ENCODE results near the gene EID3. TPM values are rescaled to one million over a fixed set of nuclear protein-coding genes. Genes with fewer than 3 reads are reported as not detected.
"Not testable (repeated sequence)": the region's sequence is repeated elsewhere in the genome, so short reads cannot be mapped to it uniquely, and the experiment has no call there.

The EID3 gene
- total and polyA plus RNA-seq, 2 donors (not counting 1 experiment from before 2014, with no cell fraction given): 6.4 to 9.4 TPM

- Histone ChIP-seq H2AFZ (ENCODE audit: insufficient read depth, low read depth, low read length, poor library complexity, severe bottlenecking) (no peak overlapping the region), H3K9ac (ENCODE audit: low read length) (no peak overlapping the region), H3K79me2 (ENCODE audit: control insufficient read depth, insufficient read depth, low read length) (no peaks in the 10 kb centered on the region), H3K4me1 (ENCODE audit: control insufficient read depth in 2 of 2, insufficient read depth in 2 of 2, low read length in 2 of 2) (no peaks in the 10 kb centered on the region), H3K27me3 (replicated peaks in 1 of 4; ENCODE audit: control extremely low read depth in 1 of 4, control insufficient read depth in 3 of 4, insufficient read depth in 4 of 4, low read length in 3 of 4) (no peaks in the 10 kb centered on the region), H3K9me3 (ENCODE audit: control extremely low read depth in 1 of 3, control insufficient read depth in 2 of 3, insufficient read depth in 1 of 3, low read length in 2 of 3) (no peaks in the 10 kb centered on the region), H4K20me1 (ENCODE audit: control insufficient read depth, insufficient read depth, low read length, poor library complexity, severe bottlenecking) (no peaks in the 10 kb centered on the region), H3K4me3 (ENCODE audit: control extremely low read depth in 1 of 5, extremely low read depth in 1 of 5, insufficient read depth in 1 of 5, low read depth in 2 of 5, low read length in 4 of 5) (no peak overlapping the region), H3K4me2 (replicated peaks; ENCODE audit: low read depth, low read length, poor library complexity, severe bottlenecking) (no peak overlapping the region), H3K36me3 (replicated peaks in 1 of 2; ENCODE audit: control extremely low read depth in 1 of 2, control insufficient read depth in 1 of 2, extremely low read depth in 1 of 2, insufficient read depth in 2 of 2, low read length in 1 of 2) (peaks cover 17 to 58% of the 10 kb centered on the region in 2 experiments), H3K27ac (ENCODE audit: low read length in 2 of 2) (no peak overlapping the region)
- no peaks in the 10 kb centered on the region for H3K27me3 Mint-ChIP-seq
- no peak for TF ChIP-seq CTCF (IDR thresholded peaks at IDR 0.05)
- no peak for TF ChIP-seq EZH2 (IDR thresholded peaks at IDR 0.05; ENCODE audit: borderline replicate concordance, insufficient read depth, low read depth, low read length, poor library complexity, severe bottlenecking)
- ChIA-PET CTCF (no interaction called here), POLR2A (no interaction called here)
- no peaks in the 10 kb centered on the region for H3K9me3 Mint-ChIP-seq (ENCODE audit: insufficient read depth)
- H3K27ac Mint-ChIP-seq: no peak overlapping the region
- intact Hi-C loops (cut with micrococcal nuclease): no loop called here
- DNase-seq (no peak), ATAC-seq (ENCODE audit: low read depth) (no peak)
- WGBS (ENCODE audit: insufficient coverage): no CpG with 5 or more reads among the region's 1 CpG
- H3K4me1 Mint-ChIP-seq: no peaks in the 10 kb centered on the region
- H3K4me3 Mint-ChIP-seq: no peak overlapping the region
Observed at GRCh38 chr12:104321949-104322348, 18.4 kb downstream of the EID3 start.

GRCh38 chr12:104322533-104322932 lies 19.0 kb downstream of the EID3 start:
- H3K27me3 Mint-ChIP-seq; intact Hi-C loops (cut with micrococcal nuclease); H4K20me1 ChIP-seq (ENCODE audit: control insufficient read depth, insufficient read depth, low read length, poor library complexity, severe bottlenecking); DNase-seq; H3K9ac ChIP-seq (ENCODE audit: low read length); H2AFZ ChIP-seq (ENCODE audit: insufficient read depth, low read depth, low read length, poor library complexity, severe bottlenecking); H3K27me3 ChIP-seq (replicated peaks in 1 of 4; ENCODE audit: control extremely low read depth in 1 of 4, control insufficient read depth in 3 of 4, insufficient read depth in 4 of 4, low read length in 3 of 4); H3K27ac ChIP-seq (ENCODE audit: low read length in 2 of 2); H3K4me3 Mint-ChIP-seq; H3K4me3 ChIP-seq (ENCODE audit: control extremely low read depth in 1 of 5, extremely low read depth in 1 of 5, insufficient read depth in 1 of 5, low read depth in 2 of 5, low read length in 4 of 5); H3K9me3 Mint-ChIP-seq (ENCODE audit: insufficient read depth); POLR2A ChIA-PET; H3K27ac Mint-ChIP-seq; H3K9me3 ChIP-seq (ENCODE audit: control extremely low read depth in 1 of 3, control insufficient read depth in 2 of 3, insufficient read depth in 1 of 3, low read length in 2 of 3); ATAC-seq (ENCODE audit: low read depth); CTCF ChIA-PET; H3K4me2 ChIP-seq (replicated peaks; ENCODE audit: low read depth, low read length, poor library complexity, severe bottlenecking); H3K79me2 ChIP-seq (ENCODE audit: control insufficient read depth, insufficient read depth, low read length); H3K4me1 ChIP-seq (ENCODE audit: control insufficient read depth in 2 of 2, insufficient read depth in 2 of 2, low read length in 2 of 2); H3K4me1 Mint-ChIP-seq: not testable (repeated sequence)
- H3K36me3 ChIP-seq (replicated peaks in 1 of 2; ENCODE audit: control extremely low read depth in 1 of 2, control insufficient read depth in 1 of 2, extremely low read depth in 1 of 2, insufficient read depth in 2 of 2, low read length in 1 of 2): peaks cover 20 to 60% of the 10 kb centered on the region in 2 experiments
- WGBS (ENCODE audit: insufficient coverage): no CpG with 5 or more reads among the region's 2 CpGs

Measured in B cell (primary cell).